ENCODE measurements around the gene RAG1.

The RAG1 gene

GRCh38 chr11:36565031-36565610, 2.7 kb upstream of the RAG1 start:
- TF ChIP-seq POLR2A (IDR thresholded peaks at IDR 0.05; ENCODE audit: low read depth, low read length) (no peak), POLR2AphosphoS5 (IDR thresholded peaks at IDR 0.05; ENCODE audit: low read depth, low read length) (no peak), TAF1 (IDR thresholded peaks at IDR 0.05; ENCODE audit: borderline replicate concordance, low read depth, low read length) (no peak)
- DNase-seq (ENCODE audit: insufficient read length) (no peak), FAIRE-seq (peak; percentile 66)

- TF ChIP-seq POLR2AphosphoS5 (IDR thresholded peaks at IDR 0.05; ENCODE audit: low read depth, low read length) = no peak
- DNase-seq (ENCODE audit: insufficient read length) (no peak), FAIRE-seq (peak; percentile 54)
These were observed 1.3 kb upstream of the RAG1 start for GRCh38 chr11:36566407-36567053.

DNA sequence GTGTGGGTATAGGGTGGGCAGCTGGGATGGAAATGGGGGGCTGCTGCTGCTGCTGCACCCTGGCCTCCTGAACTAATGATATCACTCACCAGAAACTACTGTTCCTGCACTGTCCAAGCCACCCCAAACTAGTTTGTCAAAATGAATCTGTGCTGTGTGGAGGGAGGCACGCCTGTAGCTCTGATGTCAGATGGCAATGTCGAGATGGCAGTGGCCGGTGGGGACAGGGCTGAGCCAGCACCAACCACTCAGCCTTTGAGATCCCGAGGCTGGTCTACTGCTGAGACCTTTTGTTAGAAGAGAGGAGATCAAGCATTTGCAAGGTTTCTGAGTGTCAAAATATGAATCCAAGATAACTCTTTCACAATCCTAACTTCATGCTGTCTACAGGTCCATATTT, 1.3 kb downstream of the RAG1 start:
- DNase-seq (ENCODE audit: insufficient read length) (no peak), FAIRE-seq (peak; percentile 50)
- TF ChIP-seq POLR2A (IDR thresholded peaks at IDR 0.05; ENCODE audit: low read depth, low read length) (no peak), TAF1 (IDR thresholded peaks at IDR 0.05; ENCODE audit: borderline replicate concordance, low read depth, low read length) (no peak), POLR2AphosphoS5 (IDR thresholded peaks at IDR 0.05; ENCODE audit: low read depth, low read length) (no peak)

DNA sequence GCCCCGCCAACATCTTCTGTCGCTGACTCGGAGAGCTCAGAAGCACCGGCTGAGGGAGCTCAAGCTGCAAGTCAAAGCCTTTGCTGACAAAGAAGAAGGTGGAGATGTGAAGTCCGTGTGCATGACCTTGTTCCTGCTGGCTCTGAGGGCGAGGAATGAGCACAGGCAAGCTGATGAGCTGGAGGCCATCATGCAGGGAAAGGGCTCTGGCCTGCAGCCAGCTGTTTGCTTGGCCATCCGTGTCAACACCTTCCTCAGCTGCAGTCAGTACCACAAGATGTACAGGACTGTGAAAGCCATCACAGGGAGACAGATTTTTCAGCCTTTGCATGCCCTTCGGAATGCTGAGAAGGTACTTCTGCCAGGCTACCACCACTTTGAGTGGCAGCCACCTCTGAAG, 6.7 kb downstream of the RAG1 start:
- TF ChIP-seq POLR2AphosphoS5 (IDR thresholded peaks at IDR 0.05; ENCODE audit: low read depth, low read length) (no peak), TAF1 (IDR thresholded peaks at IDR 0.05; ENCODE audit: borderline replicate concordance, low read depth, low read length) (no peak), POLR2A (IDR thresholded peaks at IDR 0.05; ENCODE audit: low read depth, low read length) (no peak)
- DNase-seq (ENCODE audit: insufficient read length) (no peak), FAIRE-seq (no peak)

DNA sequence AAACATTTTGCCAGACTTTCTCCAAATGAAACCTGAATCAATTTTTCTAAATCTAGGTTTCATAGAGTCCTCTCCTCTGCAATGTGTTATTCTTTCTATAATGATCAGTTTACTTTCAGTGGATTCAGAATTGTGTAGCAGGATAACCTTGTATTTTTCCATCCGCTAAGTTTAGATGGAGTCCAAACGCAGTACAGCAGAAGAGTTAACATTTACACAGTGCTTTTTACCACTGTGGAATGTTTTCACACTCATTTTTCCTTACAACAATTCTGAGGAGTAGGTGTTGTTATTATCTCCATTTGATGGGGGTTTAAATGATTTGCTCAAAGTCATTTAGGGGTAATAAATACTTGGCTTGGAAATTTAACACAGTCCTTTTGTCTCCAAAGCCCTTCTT, 9.6 kb downstream of the RAG1 start:
- no peak for TF ChIP-seq TAF1 (IDR thresholded peaks at IDR 0.05; ENCODE audit: borderline replicate concordance, low read depth, low read length)
- no peak for TF ChIP-seq POLR2A (IDR thresholded peaks at IDR 0.05; ENCODE audit: low read depth, low read length)
- no peak for TF ChIP-seq POLR2AphosphoS5 (IDR thresholded peaks at IDR 0.05; ENCODE audit: low read depth, low read length)
- no peak for FAIRE-seq
- DNase-seq (ENCODE audit: insufficient read length) = no peak

DNA sequence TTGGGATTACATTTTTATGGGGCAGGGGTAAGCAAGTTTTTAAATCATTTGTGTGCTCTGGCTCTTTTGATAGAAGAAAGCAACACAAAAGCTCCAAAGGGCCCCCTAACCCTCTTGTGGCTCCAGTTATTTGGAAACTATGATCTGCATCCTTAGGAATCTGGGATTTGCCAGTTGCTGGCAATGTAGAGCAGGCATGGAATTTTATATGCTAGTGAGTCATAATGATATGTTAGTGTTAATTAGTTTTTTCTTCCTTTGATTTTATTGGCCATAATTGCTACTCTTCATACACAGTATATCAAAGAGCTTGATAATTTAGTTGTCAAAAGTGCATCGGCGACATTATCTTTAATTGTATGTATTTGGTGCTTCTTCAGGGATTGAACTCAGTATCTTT, 10.1 kb downstream of the RAG1 start:
- DNase-seq (ENCODE audit: insufficient read length) (no peak), FAIRE-seq (no peak)
- TF ChIP-seq POLR2A (IDR thresholded peaks at IDR 0.05; ENCODE audit: low read depth, low read length) (no peak), POLR2AphosphoS5 (IDR thresholded peaks at IDR 0.05; ENCODE audit: low read depth, low read length) (no peak), TAF1 (IDR thresholded peaks at IDR 0.05; ENCODE audit: borderline replicate concordance, low read depth, low read length) (no peak)

GRCh38 chr11:36578458-36578857, 10.7 kb downstream of the RAG1 start:
- no peak for FAIRE-seq
- no peak for DNase-seq (ENCODE audit: insufficient read length)
- TF ChIP-seq POLR2A (IDR thresholded peaks at IDR 0.05; ENCODE audit: low read depth, low read length) = no peak
- no peak for TF ChIP-seq TAF1 (IDR thresholded peaks at IDR 0.05; ENCODE audit: borderline replicate concordance, low read depth, low read length)
- no peak for TF ChIP-seq POLR2AphosphoS5 (IDR thresholded peaks at IDR 0.05; ENCODE audit: low read depth, low read length)

- FAIRE-seq = no peak
- no peak for TF ChIP-seq POLR2A (IDR thresholded peaks at IDR 0.05; ENCODE audit: low read depth, low read length)
- no peak for TF ChIP-seq TAF1 (IDR thresholded peaks at IDR 0.05; ENCODE audit: borderline replicate concordance, low read depth, low read length)
- TF ChIP-seq POLR2AphosphoS5 (IDR thresholded peaks at IDR 0.05; ENCODE audit: low read depth, low read length) = no peak
- no peak for DNase-seq (ENCODE audit: insufficient read length)
These were observed 13.7 kb downstream of the RAG1 start for GRCh38 chr11:36581536-36581935.

GRCh38 chr11:36583667-36584066, 15.9 kb downstream of the RAG1 start:
- no peak for FAIRE-seq
- no peak for DNase-seq (ENCODE audit: insufficient read length)
- TF ChIP-seq TAF1 (IDR thresholded peaks at IDR 0.05; ENCODE audit: borderline replicate concordance, low read depth, low read length) (no peak), POLR2AphosphoS5 (IDR thresholded peaks at IDR 0.05; ENCODE audit: low read depth, low read length) (no peak), POLR2A (IDR thresholded peaks at IDR 0.05; ENCODE audit: low read depth, low read length) (no peak)

GRCh38 chr11:36586543-36586942, 18.7 kb downstream of the RAG1 start:
- DNase-seq (ENCODE audit: insufficient read length) (no peak), FAIRE-seq (peak; percentile 61)
- no peak for TF ChIP-seq POLR2AphosphoS5 (IDR thresholded peaks at IDR 0.05; ENCODE audit: low read depth, low read length)
- TF ChIP-seq TAF1 (IDR thresholded peaks at IDR 0.05; ENCODE audit: borderline replicate concordance, low read depth, low read length) = no peak
- TF ChIP-seq POLR2A (IDR thresholded peaks at IDR 0.05; ENCODE audit: low read depth, low read length) = no peak

DNA sequence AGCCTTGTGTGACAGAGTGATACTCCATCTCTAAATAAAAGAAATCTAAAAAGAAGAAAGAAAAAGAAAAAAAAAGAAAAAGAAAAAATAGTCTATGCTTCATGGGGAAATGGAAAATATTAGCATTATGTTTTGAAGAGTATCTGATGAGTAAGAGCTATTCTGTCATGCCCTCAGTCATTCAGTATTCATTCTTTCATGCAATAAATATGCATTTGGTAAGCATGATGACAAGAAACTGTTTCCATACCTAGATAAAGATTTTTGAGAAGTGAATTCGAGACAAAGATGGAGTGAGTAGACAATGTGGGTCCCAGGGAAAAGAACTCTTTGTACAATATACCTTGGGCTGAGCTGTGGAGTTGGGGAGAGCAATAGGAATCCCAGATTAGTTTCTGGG, 20.3 kb downstream of the RAG1 start:
- no peak for DNase-seq (ENCODE audit: insufficient read length)
- FAIRE-seq = no peak
- TF ChIP-seq TAF1 (IDR thresholded peaks at IDR 0.05; ENCODE audit: borderline replicate concordance, low read depth, low read length) = no peak

DNA sequence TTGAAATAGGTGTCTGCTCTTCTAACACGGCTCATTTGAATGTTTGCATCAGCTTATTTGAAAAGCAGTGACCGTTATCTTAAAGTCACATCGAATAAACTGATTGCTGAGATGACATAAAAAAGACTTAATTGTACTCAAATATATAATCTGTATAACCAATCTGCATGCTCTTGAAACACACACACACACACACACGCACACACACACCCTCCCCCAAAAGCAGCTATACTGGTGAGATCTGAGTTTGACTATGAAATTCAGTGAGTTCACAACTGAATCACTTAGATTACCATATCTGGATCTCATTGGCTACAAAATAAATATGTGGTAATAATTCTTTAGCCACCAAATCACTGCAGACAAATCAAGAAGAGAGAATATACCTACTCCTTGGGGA, 22.7 kb downstream of the RAG1 start:
- DNase-seq (ENCODE audit: insufficient read length) (no peak), FAIRE-seq (no peak)
- TF ChIP-seq POLR2A (IDR thresholded peaks at IDR 0.05; ENCODE audit: low read depth, low read length) = no peak
- no peak for TF ChIP-seq POLR2AphosphoS5 (IDR thresholded peaks at IDR 0.05; ENCODE audit: low read depth, low read length)
- no peak for TF ChIP-seq TAF1 (IDR thresholded peaks at IDR 0.05; ENCODE audit: borderline replicate concordance, low read depth, low read length)
